ENCODE measurements around the gene SMIM3.
A peak's percentile ranks its signal among the peaks of the same experiment; 100 is the strongest.

Gene SMIM3

DNA sequence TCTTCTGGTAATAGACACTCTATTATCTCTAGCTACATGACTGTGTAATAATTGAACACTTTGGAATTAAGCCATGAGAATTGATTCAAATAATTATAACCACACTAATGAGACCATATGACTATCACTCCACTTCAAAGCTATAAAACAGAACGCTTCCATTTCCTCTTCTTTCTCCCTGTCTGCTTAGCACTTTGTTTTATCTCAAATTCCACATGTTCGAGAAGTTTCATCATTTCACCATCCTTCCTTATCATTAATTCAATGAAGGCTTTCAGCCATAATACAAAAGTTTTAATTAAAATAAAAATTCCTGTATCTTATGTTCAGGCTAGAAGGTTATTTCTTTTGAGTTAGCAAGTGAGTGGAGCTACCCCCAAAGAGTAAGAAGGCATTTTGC lies 12.3 kb upstream of the SMIM3 start:
- no peak for ATAC-seq
- TF ChIP-seq ISL1 (CRISPR knock-in tag; IDR thresholded peaks at IDR 0.05) (peak; percentile 61), RARB (CRISPR knock-in tag; IDR thresholded peaks at IDR 0.05) (no peak)

DNA sequence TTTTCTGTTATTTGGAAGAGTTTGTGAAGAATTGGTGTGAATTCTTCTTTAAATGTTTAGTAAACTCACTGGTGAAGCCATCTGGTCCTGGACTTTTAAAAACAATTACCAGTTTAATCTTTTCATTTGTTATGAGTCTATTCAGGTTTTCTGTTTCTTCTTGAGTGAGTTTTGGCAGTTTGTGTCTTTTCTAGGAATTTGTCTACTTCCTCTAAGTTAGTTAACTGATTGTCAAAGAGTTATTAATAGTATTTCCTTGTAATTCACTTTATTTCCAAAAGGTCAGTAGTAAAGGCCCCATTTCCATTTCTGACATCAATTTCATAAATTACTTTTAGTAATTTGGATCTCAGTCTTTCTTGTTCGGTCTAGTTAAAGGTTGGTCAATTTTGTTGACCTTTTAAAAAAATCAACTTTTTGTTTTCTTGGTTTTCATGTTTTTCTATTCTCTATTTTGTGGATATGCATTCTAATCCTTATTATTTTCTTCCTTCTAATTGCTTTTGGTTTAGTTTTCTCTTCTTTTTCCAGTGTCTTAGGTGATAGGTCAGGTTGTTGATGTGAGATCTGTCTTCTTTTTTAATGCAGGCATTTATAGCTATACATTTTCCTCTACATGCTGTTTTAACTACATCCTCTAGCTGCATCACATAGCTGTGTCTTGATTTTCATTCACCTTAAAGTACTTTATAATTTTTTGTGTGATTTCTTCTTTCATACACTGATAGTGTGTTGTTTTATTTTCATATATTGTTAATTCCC lies 7.3 kb upstream of the SMIM3 start:
- ATAC-seq, result no peak

GRCh38 chr5:150774145-150774544 lies 4.4 kb upstream of the SMIM3 start:
- TF ChIP-seq ZFP30 (CRISPR knock-in tag; IDR thresholded peaks at IDR 0.05), result no peak
- TF ChIP-seq GLIS3 (CRISPR knock-in tag; IDR thresholded peaks at IDR 0.05), result no peak
- peak; percentile 22; the same call in 1 of the 2 replicates for TF ChIP-seq SNAI2 (CRISPR knock-in tag; IDR thresholded peaks at IDR 0.05)
- TF ChIP-seq ZFP3 (CRISPR knock-in tag; IDR thresholded peaks at IDR 0.05), result 0 out of 2 replicates have a peak, but pooled peaks have one; percentile 67
- TF ChIP-seq ISL1 (CRISPR knock-in tag; IDR thresholded peaks at IDR 0.05), result peak; percentile 54
- ATAC-seq, result peak; percentile 17

More for the DNA sequence above, 7.3 kb upstream of the SMIM3 start:
- TF ChIP-seq, protein P1, sequence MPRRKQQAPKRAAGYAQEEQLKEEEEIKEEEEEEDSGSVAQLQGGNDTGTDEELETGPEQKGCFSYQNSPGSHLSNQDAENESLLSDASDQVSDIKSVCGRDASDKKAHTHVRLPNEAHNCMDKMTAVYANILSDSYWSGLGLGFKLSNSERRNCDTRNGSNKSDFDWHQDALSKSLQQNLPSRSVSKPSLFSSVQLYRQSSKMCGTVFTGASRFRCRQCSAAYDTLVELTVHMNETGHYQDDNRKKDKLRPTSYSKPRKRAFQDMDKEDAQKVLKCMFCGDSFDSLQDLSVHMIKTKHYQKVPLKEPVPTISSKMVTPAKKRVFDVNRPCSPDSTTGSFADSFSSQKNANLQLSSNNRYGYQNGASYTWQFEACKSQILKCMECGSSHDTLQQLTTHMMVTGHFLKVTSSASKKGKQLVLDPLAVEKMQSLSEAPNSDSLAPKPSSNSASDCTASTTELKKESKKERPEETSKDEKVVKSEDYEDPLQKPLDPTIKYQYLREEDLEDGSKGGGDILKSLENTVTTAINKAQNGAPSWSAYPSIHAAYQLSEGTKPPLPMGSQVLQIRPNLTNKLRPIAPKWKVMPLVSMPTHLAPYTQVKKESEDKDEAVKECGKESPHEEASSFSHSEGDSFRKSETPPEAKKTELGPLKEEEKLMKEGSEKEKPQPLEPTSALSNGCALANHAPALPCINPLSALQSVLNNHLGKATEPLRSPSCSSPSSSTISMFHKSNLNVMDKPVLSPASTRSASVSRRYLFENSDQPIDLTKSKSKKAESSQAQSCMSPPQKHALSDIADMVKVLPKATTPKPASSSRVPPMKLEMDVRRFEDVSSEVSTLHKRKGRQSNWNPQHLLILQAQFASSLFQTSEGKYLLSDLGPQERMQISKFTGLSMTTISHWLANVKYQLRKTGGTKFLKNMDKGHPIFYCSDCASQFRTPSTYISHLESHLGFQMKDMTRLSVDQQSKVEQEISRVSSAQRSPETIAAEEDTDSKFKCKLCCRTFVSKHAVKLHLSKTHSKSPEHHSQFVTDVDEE (CRISPR knock-in tag; IDR thresholded peaks at IDR 0.05), result no peak
- TF ChIP-seq RARB (CRISPR knock-in tag; IDR thresholded peaks at IDR 0.05) (no peak), ZNF565 (CRISPR knock-in tag; conservative IDR thresholded peaks at IDR 0.05; ENCODE audit: low read depth) (no peak), BACH2 (CRISPR knock-in tag; IDR thresholded peaks at IDR 0.05; ENCODE audit: borderline replicate concordance) (no peak), ESRRG (CRISPR knock-in tag; IDR thresholded peaks at IDR 0.05) (no peak), GLIS3 (CRISPR knock-in tag; IDR thresholded peaks at IDR 0.05) (no peak), OSR1 (CRISPR knock-in tag; IDR thresholded peaks at IDR 0.05) (no peak), ZFP3 (CRISPR knock-in tag; IDR thresholded peaks at IDR 0.05) (no peak), CSDC2 (CRISPR knock-in tag; IDR thresholded peaks at IDR 0.05) (no peak), ZFP30 (CRISPR knock-in tag; IDR thresholded peaks at IDR 0.05) (no peak), PPARA (CRISPR knock-in tag; IDR thresholded peaks at IDR 0.05; ENCODE audit: borderline replicate concordance) (no peak), ARNTL (CRISPR knock-in tag; IDR thresholded peaks at IDR 0.05; ENCODE audit: borderline replicate concordance, low read depth) (no peak), SNAI2 (CRISPR knock-in tag; IDR thresholded peaks at IDR 0.05) (no peak), ISL1 (CRISPR knock-in tag; IDR thresholded peaks at IDR 0.05) (no peak), TOX (CRISPR knock-in tag; IDR thresholded peaks at IDR 0.05; ENCODE audit: borderline replicate concordance) (no peak)
- TF ChIP-seq, protein P2, sequence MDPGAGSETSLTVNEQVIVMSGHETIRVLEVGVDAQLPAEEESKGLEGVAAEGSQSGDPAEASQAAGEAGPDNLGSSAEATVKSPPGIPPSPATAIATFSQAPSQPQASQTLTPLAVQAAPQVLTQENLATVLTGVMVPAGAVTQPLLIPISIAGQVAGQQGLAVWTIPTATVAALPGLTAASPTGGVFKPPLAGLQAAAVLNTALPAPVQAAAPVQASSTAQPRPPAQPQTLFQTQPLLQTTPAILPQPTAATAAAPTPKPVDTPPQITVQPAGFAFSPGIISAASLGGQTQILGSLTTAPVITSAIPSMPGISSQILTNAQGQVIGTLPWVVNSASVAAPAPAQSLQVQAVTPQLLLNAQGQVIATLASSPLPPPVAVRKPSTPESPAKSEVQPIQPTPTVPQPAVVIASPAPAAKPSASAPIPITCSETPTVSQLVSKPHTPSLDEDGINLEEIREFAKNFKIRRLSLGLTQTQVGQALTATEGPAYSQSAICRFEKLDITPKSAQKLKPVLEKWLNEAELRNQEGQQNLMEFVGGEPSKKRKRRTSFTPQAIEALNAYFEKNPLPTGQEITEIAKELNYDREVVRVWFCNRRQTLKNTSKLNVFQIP (CRISPR knock-in tag; IDR thresholded peaks at IDR 0.05; ENCODE audit: borderline replicate concordance, low read depth), result no peak
- TF ChIP-seq, protein P3, sequence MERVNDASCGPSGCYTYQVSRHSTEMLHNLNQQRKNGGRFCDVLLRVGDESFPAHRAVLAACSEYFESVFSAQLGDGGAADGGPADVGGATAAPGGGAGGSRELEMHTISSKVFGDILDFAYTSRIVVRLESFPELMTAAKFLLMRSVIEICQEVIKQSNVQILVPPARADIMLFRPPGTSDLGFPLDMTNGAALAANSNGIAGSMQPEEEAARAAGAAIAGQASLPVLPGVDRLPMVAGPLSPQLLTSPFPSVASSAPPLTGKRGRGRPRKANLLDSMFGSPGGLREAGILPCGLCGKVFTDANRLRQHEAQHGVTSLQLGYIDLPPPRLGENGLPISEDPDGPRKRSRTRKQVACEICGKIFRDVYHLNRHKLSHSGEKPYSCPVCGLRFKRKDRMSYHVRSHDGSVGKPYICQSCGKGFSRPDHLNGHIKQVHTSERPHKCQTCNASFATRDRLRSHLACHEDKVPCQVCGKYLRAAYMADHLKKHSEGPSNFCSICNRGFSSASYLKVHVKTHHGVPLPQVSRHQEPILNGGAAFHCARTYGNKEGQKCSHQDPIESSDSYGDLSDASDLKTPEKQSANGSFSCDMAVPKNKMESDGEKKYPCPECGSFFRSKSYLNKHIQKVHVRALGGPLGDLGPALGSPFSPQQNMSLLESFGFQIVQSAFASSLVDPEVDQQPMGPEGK (CRISPR knock-in tag; IDR thresholded peaks at IDR 0.05; ENCODE audit: borderline replicate concordance), result no peak
- TF ChIP-seq, protein P4, sequence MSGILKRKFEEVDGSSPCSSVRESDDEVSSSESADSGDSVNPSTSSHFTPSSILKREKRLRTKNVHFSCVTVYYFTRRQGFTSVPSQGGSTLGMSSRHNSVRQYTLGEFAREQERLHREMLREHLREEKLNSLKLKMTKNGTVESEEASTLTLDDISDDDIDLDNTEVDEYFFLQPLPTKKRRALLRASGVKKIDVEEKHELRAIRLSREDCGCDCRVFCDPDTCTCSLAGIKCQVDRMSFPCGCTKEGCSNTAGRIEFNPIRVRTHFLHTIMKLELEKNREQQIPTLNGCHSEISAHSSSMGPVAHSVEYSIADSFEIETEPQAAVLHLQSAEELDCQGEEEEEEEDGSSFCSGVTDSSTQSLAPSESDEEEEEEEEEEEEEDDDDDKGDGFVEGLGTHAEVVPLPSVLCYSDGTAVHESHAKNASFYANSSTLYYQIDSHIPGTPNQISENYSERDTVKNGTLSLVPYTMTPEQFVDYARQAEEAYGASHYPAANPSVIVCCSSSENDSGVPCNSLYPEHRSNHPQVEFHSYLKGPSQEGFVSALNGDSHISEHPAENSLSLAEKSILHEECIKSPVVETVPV (CRISPR knock-in tag; IDR thresholded peaks at IDR 0.05), result no peak
- TF ChIP-seq, protein P5, sequence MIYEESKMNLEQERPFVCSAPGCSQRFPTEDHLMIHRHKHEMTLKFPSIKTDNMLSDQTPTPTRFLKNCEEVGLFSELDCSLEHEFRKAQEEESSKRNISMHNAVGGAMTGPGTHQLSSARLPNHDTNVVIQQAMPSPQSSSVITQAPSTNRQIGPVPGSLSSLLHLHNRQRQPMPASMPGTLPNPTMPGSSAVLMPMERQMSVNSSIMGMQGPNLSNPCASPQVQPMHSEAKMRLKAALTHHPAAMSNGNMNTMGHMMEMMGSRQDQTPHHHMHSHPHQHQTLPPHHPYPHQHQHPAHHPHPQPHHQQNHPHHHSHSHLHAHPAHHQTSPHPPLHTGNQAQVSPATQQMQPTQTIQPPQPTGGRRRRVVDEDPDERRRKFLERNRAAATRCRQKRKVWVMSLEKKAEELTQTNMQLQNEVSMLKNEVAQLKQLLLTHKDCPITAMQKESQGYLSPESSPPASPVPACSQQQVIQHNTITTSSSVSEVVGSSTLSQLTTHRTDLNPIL (CRISPR knock-in tag; IDR thresholded peaks at IDR 0.05; ENCODE audit: low read depth), result no peak
